Measurements from ENCODE around the gene ECT2L.

DNA sequence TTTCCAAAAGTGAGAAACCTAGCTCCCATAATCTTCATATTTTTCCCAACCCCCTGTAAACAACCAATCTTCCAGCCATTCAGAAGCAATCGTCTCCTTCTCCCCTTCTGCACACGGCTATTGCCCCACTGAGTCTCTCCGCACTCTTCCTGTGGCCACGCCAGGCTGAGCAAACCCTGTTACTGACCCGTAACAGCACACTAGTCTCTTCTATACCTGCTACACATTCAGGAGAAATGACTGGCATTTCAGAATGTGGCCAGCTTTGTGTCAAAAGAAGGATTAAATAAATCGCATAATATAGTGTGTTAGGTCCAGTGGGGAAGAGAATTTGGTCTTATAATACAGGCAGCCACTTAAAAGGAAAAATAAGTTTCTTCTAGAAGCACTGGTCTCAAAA lies 41.4 kb downstream of the ECT2L start:
- TF ChIP-seq, protein P1, sequence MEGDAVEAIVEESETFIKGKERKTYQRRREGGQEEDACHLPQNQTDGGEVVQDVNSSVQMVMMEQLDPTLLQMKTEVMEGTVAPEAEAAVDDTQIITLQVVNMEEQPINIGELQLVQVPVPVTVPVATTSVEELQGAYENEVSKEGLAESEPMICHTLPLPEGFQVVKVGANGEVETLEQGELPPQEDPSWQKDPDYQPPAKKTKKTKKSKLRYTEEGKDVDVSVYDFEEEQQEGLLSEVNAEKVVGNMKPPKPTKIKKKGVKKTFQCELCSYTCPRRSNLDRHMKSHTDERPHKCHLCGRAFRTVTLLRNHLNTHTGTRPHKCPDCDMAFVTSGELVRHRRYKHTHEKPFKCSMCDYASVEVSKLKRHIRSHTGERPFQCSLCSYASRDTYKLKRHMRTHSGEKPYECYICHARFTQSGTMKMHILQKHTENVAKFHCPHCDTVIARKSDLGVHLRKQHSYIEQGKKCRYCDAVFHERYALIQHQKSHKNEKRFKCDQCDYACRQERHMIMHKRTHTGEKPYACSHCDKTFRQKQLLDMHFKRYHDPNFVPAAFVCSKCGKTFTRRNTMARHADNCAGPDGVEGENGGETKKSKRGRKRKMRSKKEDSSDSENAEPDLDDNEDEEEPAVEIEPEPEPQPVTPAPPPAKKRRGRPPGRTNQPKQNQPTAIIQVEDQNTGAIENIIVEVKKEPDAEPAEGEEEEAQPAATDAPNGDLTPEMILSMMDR (conservative IDR thresholded peaks at IDR 0.05 in 1 of 2, IDR thresholded peaks at IDR 0.05 in 1 of 2; ENCODE audit: low read depth in 1 of 2, low read length in 2 of 2), result no peak
- TF ChIP-seq EZH2 (IDR thresholded peaks at IDR 0.05; ENCODE audit: low read length, missing control alignments), result no peak
